ENCODE data around the gene VWA5A.
"Not testable (repeated sequence)": the region's sequence is repeated elsewhere in the genome, so short reads cannot be mapped to it uniquely, and the experiment has no call there.

The VWA5A gene

GRCh38 chr11:124123622-124124021, 8.4 kb downstream of the VWA5A start:
- no peak overlapping the region for H3K9ac ChIP-seq (ENCODE audit: low read depth, low read length)
- no peak overlapping the region for H3K4me3 ChIP-seq (ENCODE audit: low read depth, low read length)
- no peak overlapping the region for H3K27ac ChIP-seq (ENCODE audit: low read depth, low read length)
- 0 out of 2 replicates have a peak, but pooled peaks cover 2% of the 10 kb centered on the region for H3K4me1 ChIP-seq (ENCODE audit: control insufficient read depth, insufficient read depth, low read length)
- no peaks in the 10 kb centered on the region for H3K9me3 ChIP-seq (ENCODE audit: control insufficient read depth, insufficient read depth, low read length)
- peaks cover 38% of the 10 kb centered on the region for H3K36me3 ChIP-seq (ENCODE audit: control insufficient read depth, insufficient read depth, low read length)
- no peaks in the 10 kb centered on the region for H3K27me3 ChIP-seq (ENCODE audit: control insufficient read depth, insufficient read depth, low read length)

GRCh38 chr11:124127134-124127533, 11.9 kb downstream of the VWA5A start:
- H3K4me1 ChIP-seq (ENCODE audit: control insufficient read depth, insufficient read depth, low read length); H3K27ac ChIP-seq (ENCODE audit: low read depth, low read length); H3K9ac ChIP-seq (ENCODE audit: low read depth, low read length); H3K4me3 ChIP-seq (ENCODE audit: low read depth, low read length); H3K27me3 ChIP-seq (ENCODE audit: control insufficient read depth, insufficient read depth, low read length); H3K9me3 ChIP-seq (ENCODE audit: control insufficient read depth, insufficient read depth, low read length): not testable (repeated sequence)
- peaks cover 11% of the 10 kb centered on the region for H3K36me3 ChIP-seq (ENCODE audit: control insufficient read depth, insufficient read depth, low read length)

- Histone ChIP-seq H3K27ac (ENCODE audit: low read depth, low read length) (no peak overlapping the region), H3K9me3 (ENCODE audit: control insufficient read depth, insufficient read depth, low read length) (no peaks in the 10 kb centered on the region)
Observed at GRCh38 chr11:124143034-124143433, 27.8 kb downstream of the VWA5A start.

GRCh38 chr11:124147951-124148350, 32.7 kb downstream of the VWA5A start:
- H3K4me3 ChIP-seq (ENCODE audit: low read depth, low read length): no peak overlapping the region
- H3K9ac ChIP-seq (ENCODE audit: low read depth, low read length): no peak overlapping the region
- H3K27me3 ChIP-seq (ENCODE audit: control insufficient read depth, insufficient read depth, low read length): no peaks in the 10 kb centered on the region
- no peaks in the 10 kb centered on the region for H3K9me3 ChIP-seq (ENCODE audit: control insufficient read depth, insufficient read depth, low read length)
- H3K27ac ChIP-seq (ENCODE audit: low read depth, low read length): no peak overlapping the region
- H3K36me3 ChIP-seq (ENCODE audit: control insufficient read depth, insufficient read depth, low read length): no peaks in the 10 kb centered on the region; the same call in 1 of the 2 replicates
- H3K4me1 ChIP-seq (ENCODE audit: control insufficient read depth, insufficient read depth, low read length): peaks cover 8% of the 10 kb centered on the region

More at GRCh38 chr11:124143034-124143433, 27.8 kb downstream of the VWA5A start:
- no peaks in the 10 kb centered on the region for H3K27me3 ChIP-seq (ENCODE audit: control insufficient read depth, insufficient read depth, low read length)
- H3K4me1 ChIP-seq (ENCODE audit: control insufficient read depth, insufficient read depth, low read length): peaks cover 8% of the 10 kb centered on the region
- H3K4me3 ChIP-seq (ENCODE audit: low read depth, low read length): no peak overlapping the region
- no peaks in the 10 kb centered on the region; the same call in 1 of the 2 replicates for H3K36me3 ChIP-seq (ENCODE audit: control insufficient read depth, insufficient read depth, low read length)
- H3K9ac ChIP-seq (ENCODE audit: low read depth, low read length): no peak overlapping the region

- Histone ChIP-seq H3K9me3 (ENCODE audit: control insufficient read depth, insufficient read depth, low read length) (no peaks in the 10 kb centered on the region), H3K9ac (ENCODE audit: low read depth, low read length) (no peak overlapping the region), H3K36me3 (ENCODE audit: control insufficient read depth, insufficient read depth, low read length) (no peaks in the 10 kb centered on the region), H3K27me3 (ENCODE audit: control insufficient read depth, insufficient read depth, low read length) (no peaks in the 10 kb centered on the region), H3K4me1 (ENCODE audit: control insufficient read depth, insufficient read depth, low read length) (no peaks in the 10 kb centered on the region), H3K4me3 (ENCODE audit: low read depth, low read length) (no peak overlapping the region), H3K27ac (ENCODE audit: low read depth, low read length) (no peak overlapping the region)
Observed at GRCh38 chr11:124150684-124151083, 35.4 kb downstream of the VWA5A start.

- no peaks in the 10 kb centered on the region for H3K36me3 ChIP-seq (ENCODE audit: control insufficient read depth, insufficient read depth, low read length)
- H3K27me3 ChIP-seq (ENCODE audit: control insufficient read depth, insufficient read depth, low read length): 0 out of 2 replicates have a peak, but pooled peaks cover 6% of the 10 kb centered on the region
- H3K4me3 ChIP-seq (ENCODE audit: low read depth, low read length): no peak overlapping the region
- no peak overlapping the region for H3K27ac ChIP-seq (ENCODE audit: low read depth, low read length)
- H3K9ac ChIP-seq (ENCODE audit: low read depth, low read length): no peak overlapping the region
- no peaks in the 10 kb centered on the region for H3K9me3 ChIP-seq (ENCODE audit: control insufficient read depth, insufficient read depth, low read length)
- H3K4me1 ChIP-seq (ENCODE audit: control insufficient read depth, insufficient read depth, low read length): no peaks in the 10 kb centered on the region
Observed at GRCh38 chr11:124152770-124153407, 37.6 kb downstream of the VWA5A start.

- Histone ChIP-seq H3K36me3 (ENCODE audit: control insufficient read depth, insufficient read depth, low read length) (no peaks in the 10 kb centered on the region), H3K4me3 (ENCODE audit: low read depth, low read length) (no peak overlapping the region), H3K9me3 (ENCODE audit: control insufficient read depth, insufficient read depth, low read length) (no peaks in the 10 kb centered on the region), H3K27ac (ENCODE audit: low read depth, low read length) (no peak overlapping the region), H3K9ac (ENCODE audit: low read depth, low read length) (no peak overlapping the region), H3K27me3 (ENCODE audit: control insufficient read depth, insufficient read depth, low read length) (peaks cover 8% of the 10 kb centered on the region; the same call in 1 of the 2 replicates), H3K4me1 (ENCODE audit: control insufficient read depth, insufficient read depth, low read length) (no peaks in the 10 kb centered on the region)
Observed at GRCh38 chr11:124153821-124154220, 38.6 kb downstream of the VWA5A start.

- Histone ChIP-seq H3K36me3 (ENCODE audit: control insufficient read depth, insufficient read depth, low read length) (no peaks in the 10 kb centered on the region), H3K9ac (ENCODE audit: low read depth, low read length) (no peak overlapping the region), H3K4me1 (ENCODE audit: control insufficient read depth, insufficient read depth, low read length) (peaks cover 11% of the 10 kb centered on the region; the same call in 1 of the 2 replicates), H3K27me3 (ENCODE audit: control insufficient read depth, insufficient read depth, low read length) (peaks cover 43% of the 10 kb centered on the region), H3K27ac (ENCODE audit: low read depth, low read length) (no peak overlapping the region), H3K9me3 (ENCODE audit: control insufficient read depth, insufficient read depth, low read length) (no peaks in the 10 kb centered on the region), H3K4me3 (ENCODE audit: low read depth, low read length) (no peak overlapping the region)
Observed at GRCh38 chr11:124159481-124159880, 44.2 kb downstream of the VWA5A start.

- H3K36me3 ChIP-seq (ENCODE audit: control insufficient read depth, insufficient read depth, low read length): no peaks in the 10 kb centered on the region
- no peak overlapping the region for H3K9ac ChIP-seq (ENCODE audit: low read depth, low read length)
- peaks cover 11% of the 10 kb centered on the region; the same call in 1 of the 2 replicates for H3K4me1 ChIP-seq (ENCODE audit: control insufficient read depth, insufficient read depth, low read length)
- H3K27me3 ChIP-seq (ENCODE audit: control insufficient read depth, insufficient read depth, low read length): peaks cover 57% of the 10 kb centered on the region
- no peak overlapping the region for H3K4me3 ChIP-seq (ENCODE audit: low read depth, low read length)
- H3K9me3 ChIP-seq (ENCODE audit: control insufficient read depth, insufficient read depth, low read length): no peaks in the 10 kb centered on the region
- H3K27ac ChIP-seq (ENCODE audit: low read depth, low read length): no peak overlapping the region
Observed at GRCh38 chr11:124160986-124161385, 45.7 kb downstream of the VWA5A start.

- no peak overlapping the region for H3K9ac ChIP-seq (ENCODE audit: low read depth, low read length)
- no peak overlapping the region for H3K27ac ChIP-seq (ENCODE audit: low read depth, low read length)
- no peaks in the 10 kb centered on the region for H3K9me3 ChIP-seq (ENCODE audit: control insufficient read depth, insufficient read depth, low read length)
- H3K4me1 ChIP-seq (ENCODE audit: control insufficient read depth, insufficient read depth, low read length): no peaks in the 10 kb centered on the region
- H3K4me3 ChIP-seq (ENCODE audit: low read depth, low read length): no peak overlapping the region
- no peaks in the 10 kb centered on the region for H3K36me3 ChIP-seq (ENCODE audit: control insufficient read depth, insufficient read depth, low read length)
- H3K27me3 ChIP-seq (ENCODE audit: control insufficient read depth, insufficient read depth, low read length): peaks cover 85% of the 10 kb centered on the region
Observed at GRCh38 chr11:124167826-124168231, 52.6 kb downstream of the VWA5A start.

- peaks cover 80% of the 10 kb centered on the region for H3K27me3 ChIP-seq (ENCODE audit: control insufficient read depth, insufficient read depth, low read length)
- no peak overlapping the region for H3K9ac ChIP-seq (ENCODE audit: low read depth, low read length)
- no peaks in the 10 kb centered on the region for H3K4me1 ChIP-seq (ENCODE audit: control insufficient read depth, insufficient read depth, low read length)
- H3K27ac ChIP-seq (ENCODE audit: low read depth, low read length): no peak overlapping the region
- no peak overlapping the region for H3K4me3 ChIP-seq (ENCODE audit: low read depth, low read length)
- no peaks in the 10 kb centered on the region for H3K36me3 ChIP-seq (ENCODE audit: control insufficient read depth, insufficient read depth, low read length)
- H3K9me3 ChIP-seq (ENCODE audit: control insufficient read depth, insufficient read depth, low read length): no peaks in the 10 kb centered on the region
Observed at GRCh38 chr11:124168796-124169195, 53.5 kb downstream of the VWA5A start.
